ENCODE data around the gene TEX52.

The TEX52 gene

DNA sequence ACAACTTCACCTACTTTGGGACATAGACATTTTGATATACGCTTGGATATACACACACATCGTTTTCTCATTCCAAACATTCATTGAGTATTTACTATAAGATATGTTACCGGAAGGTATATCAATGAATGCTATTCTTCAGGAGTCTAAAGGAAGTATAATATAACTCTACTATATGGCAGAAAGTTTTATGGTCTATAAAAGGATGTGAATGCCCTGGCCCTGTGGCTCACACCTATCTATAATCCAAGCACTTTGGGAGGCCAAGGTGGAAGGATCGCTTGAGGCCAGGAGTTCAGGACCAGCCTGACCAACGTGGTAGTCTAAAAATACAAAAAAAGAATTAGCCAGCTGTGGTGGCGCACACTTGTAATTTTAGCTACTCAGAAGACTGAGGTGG lies 27.6 kb downstream of the TEX52 start:
- DNase-seq = no peak

- DNase-seq = no peak
These were observed 29.9 kb downstream of the TEX52 start for GRCh38 chr12:2826721-2827515.

GRCh38 chr12:2826036-2826435 lies 30.8 kb downstream of the TEX52 start:
- no peak for DNase-seq

DNA sequence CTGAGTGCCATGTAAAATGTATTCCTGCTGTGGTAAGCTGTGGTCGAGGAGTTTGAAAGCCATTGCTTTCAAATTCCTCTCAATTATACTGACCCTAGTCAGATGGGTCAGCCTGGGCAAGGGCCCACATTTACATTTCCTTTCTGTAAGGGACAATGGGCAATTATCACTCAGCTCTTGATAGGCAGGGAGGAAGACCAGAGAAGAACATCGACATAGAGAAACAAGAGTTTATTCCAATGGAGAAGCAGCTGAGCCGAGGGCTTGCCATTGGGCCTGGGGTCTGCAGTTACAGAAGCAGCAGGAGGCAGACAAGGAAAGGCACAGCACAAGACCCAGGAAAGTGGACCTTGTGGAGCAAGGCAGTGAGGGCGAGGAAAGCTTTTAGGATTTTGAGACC lies 31.7 kb downstream of the TEX52 start:
- DNase-seq = no peak

DNA sequence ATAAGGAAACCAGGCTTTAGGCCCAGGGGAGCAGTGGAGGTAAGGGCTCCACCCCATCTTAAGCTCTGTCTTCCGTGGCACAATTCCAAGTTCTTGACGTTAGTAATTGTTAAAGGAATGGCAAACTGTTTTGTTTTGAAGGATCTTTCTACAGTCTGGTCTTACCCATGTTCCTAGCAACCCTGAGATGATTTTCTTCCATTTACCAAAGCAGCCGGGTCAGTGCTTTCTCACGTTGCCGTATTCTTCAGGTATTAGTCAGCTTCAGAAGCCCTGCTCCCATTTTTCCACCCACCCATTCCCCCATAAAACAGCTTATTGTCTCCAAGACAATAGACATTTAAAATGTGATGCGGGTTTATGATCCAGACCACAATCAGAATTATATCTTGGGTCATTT lies 32.3 kb downstream of the TEX52 start:
- no peak for DNase-seq

DNA sequence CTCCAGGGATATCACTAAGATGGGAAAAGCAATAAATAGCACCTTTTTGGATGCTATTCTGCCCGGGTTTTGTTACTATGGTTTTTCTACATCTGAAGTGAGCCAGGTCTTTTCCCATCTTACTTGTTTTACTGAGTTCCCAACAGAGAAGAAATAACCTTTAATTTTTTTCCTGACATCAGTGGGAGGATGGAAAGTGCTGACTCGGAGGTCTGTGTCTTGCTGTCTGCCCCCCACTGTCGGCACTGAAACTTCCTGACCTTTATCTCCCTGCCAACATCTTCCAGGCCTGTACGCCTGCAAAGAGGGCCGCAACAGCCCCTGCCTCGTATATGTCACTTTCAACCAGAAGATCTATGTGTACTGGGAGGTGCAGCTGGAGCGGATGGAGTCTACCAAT lies 33.4 kb downstream of the TEX52 start:
- DNase-seq = no peak

DNA sequence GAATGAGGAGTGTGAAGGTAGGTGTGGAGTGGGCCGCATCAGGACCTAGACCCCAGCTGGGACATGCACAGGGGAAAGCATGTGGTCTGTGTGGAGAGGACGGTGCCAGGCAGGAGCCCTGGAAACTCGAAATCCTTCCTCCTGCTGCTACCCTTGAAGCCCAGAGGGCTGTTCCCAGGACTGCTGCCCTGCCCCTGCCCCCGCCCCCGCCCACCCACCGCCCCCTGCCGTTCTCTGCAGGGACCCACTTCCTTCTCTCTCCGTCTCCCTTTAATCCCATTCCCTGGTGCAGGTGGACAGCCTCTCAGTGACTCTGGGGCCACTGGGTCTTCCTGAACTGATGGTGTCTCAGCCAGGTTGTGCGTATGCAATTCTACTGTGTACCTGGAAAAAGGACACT lies 36.4 kb downstream of the TEX52 start:
- DNase-seq = no peak

DNA sequence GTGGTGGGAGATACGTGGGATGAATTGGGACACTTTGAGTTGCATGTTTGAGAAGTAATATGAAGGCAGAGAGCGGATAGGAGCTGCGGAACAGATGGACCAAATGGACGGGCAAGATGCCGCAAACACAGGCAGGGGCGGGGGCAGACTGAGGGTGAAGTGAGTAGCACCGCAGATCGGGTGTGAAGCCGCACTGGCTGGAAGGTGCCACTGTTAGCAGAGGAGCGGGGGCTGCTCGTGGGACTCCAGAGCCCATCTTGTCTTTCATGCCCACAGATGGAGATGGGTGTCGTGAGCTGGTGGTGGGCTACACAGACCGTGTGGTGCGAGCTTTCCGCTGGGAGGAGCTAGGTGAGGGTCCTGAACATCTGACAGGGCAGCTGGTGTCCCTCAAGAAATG lies 37.0 kb downstream of the TEX52 start:
- no peak for DNase-seq

GRCh38 chr12:2813214-2814185 lies 43.3 kb downstream of the TEX52 start:
- peak; percentile 74 for DNase-seq

DNA sequence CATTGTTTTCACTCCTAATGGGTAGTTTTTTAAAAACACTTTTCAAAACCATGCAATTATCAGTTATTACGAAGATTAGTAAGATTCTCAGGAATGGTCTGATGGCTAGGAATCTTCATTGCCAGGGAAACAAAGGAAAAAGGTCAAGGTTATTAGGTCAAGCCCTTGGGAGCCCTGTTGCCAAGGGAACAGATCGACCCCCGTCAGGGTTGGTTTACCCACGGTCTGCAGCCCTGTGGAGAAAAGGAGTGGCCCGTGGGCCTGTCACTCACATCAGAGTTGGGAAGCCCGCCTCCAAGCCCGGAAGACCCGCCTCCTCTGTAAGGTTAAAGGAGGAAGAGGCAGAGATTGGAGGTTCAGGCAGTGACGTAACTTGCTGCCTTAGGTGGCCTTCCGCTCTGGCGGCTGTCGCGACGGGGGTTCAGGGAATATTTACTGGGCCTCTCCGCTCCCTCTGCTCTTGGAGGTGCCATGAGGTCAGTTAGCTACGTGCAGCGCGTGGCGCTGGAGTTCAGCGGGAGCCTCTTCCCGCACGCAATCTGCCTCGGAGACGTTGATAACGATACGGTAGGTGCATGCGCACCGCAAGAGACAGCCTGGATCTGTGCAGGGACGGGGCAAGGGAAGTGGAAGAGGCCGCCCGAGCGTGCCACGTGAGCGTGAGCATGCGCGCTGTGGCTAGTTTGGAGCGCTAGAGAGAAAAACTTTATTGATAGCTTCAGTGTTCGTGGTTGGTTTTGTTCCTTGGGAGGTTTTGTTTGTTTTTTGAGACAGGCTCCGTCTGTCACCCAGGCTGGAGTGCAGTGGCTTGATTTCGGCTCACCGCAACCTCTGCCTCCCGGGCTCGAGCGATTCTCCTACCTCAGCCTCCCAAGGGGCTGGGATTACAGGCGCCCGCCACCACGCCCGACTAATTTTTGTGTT lies 44.3 kb downstream of the TEX52 start, which contains the start of gene ITFG2:
Gene ITFG2 (plus strand): TSS at position 379 of the 924 bp plus-strand sequence. CDS start 93 bp downstream, at position 472.
- DNase-seq = peak; percentile 99

- no peak for DNase-seq
These were observed 45.0 kb downstream of the TEX52 start for GRCh38 chr12:2811801-2812200.

DNA sequence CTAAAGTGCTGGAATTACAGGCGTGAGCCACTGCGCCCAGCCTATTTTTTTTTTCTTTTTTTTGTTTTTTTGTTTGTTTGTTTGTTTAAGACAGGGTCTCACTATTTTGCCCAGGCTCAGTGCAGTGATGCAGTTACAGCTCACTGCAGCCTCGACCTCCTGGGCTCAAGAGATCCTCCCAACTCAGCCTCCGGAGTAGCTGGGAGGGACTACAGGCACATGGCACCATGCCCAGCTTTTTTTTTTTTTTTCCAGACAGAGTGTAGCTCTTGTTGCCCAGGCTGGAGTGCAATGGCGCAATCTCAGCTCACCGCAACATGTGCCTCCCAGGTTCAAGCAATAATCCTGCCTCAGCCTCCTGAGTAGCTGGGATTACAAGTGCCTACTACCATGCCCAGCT lies 50.1 kb downstream of the TEX52 start:
- DNase-seq = no peak

GRCh38 chr12:2805143-2805520 lies 51.7 kb downstream of the TEX52 start:
- DNase-seq = peak; percentile 44

DNA sequence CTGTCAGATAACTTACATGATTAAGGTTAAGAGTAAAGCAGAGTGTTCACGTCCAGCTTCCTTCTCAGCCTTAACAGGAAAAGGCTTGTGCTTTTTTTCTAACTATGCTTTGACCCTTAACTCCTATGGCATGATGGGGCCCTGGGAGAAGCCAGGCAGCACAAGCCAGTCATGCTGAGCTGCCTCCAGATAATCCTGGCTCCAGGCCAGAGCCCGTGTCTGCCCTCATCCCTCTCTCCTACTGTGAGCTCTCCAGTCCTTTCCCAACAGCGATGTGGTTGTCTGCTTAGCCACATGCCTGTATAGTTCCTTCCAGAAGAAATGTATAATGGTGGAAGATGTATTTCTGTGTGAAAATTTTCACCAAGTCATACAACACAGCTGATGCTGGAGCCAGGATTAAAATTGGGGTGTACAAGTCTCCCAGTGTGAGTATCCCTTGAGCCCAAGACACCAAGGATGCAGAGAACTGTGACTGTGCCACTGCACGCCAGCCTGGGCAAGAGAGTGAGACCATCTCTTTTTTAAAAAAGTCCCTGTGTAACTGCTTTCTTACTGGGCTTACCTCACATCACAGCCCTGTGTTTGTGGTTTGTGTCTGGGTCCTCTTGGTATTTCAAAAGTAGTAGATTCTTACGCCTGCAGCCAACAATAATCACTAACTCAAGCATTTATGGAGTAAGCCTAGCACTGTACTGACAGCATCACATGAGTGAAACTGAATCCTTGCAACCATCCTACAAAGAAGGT lies 52.3 kb downstream of the TEX52 start:
- peak; percentile 45 for DNase-seq

- no peak for DNase-seq
These were observed 53.0 kb downstream of the TEX52 start for GRCh38 chr12:2803635-2804392.

DNA sequence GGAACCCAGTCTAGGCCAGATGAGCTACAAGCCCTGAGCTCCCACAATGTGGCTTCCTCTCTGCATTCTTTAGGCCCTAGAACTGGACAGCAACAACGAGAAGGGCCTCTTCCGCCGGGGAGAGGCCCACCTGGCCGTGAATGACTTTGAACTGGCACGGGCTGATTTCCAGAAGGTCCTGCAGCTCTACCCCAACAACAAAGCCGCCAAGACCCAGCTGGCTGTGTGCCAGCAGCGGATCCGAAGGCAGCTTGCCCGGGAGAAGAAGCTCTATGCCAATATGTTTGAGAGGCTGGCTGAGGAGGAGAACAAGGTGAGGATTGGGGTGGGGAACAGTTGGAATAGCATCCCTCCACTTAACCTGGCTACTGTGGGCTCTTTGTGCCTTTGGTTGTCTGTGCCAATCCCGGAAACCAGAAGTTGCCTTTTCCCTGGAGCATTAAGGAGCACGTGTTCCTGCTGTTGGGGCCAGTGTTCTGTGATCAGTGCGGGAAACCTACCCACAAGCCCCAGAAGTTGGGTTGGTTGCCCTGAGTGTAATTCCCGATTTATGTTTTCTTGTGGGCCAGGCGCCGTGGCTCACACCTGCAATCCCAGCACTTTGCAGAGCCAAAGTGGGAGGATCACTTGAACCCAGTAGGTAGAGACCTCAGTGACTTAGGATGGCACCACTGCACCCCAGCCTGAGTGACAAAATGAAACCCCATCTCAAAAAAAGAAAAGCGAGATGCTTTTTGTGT lies 55.6 kb downstream of the TEX52 start:
- DNase-seq = no peak

DNA sequence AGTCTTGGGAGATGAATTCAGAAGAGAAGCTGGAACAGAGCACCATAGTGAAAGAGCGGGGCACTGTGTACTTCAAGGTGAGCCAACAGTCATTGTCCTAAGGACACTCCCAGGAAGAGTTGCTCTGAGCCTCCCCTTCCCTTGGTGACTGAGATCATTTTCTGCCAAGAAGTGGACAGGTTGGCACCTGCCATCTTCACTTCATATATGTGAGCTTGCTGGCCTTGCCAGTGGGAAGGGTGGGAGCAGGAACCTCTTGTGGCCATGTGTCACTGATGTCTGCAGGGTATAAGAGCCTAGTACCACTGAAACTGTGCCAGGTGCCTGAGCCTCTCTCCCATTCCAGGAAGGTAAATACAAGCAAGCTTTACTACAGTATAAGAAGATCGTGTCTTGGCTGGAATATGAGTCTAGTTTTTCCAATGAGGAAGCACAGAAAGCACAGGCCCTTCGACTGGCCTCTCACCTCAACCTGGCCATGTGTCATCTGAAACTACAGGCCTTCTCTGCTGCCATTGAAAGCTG lies 56.7 kb downstream of the TEX52 start:
- DNase-seq = no peak

Data from fibroblast of skin of abdomen (primary cell).